ENCODE results near the gene CNOT4.

- no peak for TF ChIP-seq CTCF (IDR thresholded peaks at IDR 0.05)
- TF ChIP-seq POLR2A (IDR thresholded peaks at IDR 0.05) = no peak
These were observed 189.6 kb downstream of the CNOT4 start for GRCh38 chr7:135320268-135320667.
